GOT3 (cell line): ENCODE measurements around the gene SMG6.

ENCODE experiments used
- DNase-seq: peaks from one replicate; lab custom pipeline; 2025; ENCODE audit warnings: mixed read lengths; lab: John Stamatoyannopoulos, UW

The SMG6 gene

DNA sequence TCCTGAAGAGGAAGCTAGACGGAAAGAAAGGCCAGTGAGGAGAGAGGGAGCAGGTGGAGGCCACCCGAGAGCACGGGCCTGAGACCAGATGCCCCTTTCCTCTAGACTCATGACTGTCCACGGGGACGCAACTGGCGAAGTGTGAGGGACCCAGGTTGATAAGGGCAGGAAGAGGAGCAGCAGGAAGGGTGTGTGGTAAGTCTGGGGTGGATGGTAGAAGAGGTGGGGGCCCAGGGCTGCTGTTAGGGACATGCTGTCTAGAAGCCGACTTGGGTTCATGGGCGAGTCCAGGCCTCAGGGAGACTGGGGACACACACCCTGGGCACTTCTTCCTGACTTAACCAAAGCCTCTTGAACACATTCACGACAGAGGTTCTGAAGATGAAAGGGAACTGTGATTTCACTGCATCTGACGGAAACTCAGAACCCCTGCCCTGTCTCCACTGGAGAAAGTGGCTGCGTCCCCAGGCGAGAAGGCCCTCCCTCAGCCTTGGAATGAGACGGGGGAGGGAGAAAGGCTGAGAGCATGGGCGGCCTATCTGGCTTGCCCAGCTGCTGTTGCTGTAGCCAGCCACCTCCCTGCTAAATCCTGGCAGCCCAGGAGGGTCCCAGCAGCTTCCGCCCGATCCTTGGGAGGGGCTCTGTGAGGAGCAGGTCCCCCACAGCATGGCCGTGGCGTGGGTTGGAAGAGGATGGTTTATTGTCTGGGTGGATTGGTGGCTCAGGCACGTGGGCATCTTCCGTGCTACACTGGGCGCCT, 242.7 kb downstream of the SMG6 start:
- DNase-seq = no peak

DNA sequence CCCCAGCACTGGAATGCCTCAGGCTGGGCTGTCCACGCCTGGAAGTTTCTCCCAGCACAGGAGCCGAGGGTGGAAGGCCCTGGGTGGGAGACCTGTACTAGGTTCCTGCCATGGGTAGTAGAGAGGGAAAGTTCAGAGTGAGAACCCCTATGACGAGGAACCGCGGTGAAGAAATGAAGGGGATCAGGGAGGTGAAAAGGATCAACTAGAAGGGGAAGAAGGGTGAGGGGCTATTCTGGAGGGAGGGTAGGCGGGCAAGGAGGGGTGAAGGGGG, 243.3 kb downstream of the SMG6 start:
- no peak for DNase-seq

GRCh38 chr17:2059547-2060384, 243.8 kb downstream of the SMG6 start:
- DNase-seq = no peak

DNA sequence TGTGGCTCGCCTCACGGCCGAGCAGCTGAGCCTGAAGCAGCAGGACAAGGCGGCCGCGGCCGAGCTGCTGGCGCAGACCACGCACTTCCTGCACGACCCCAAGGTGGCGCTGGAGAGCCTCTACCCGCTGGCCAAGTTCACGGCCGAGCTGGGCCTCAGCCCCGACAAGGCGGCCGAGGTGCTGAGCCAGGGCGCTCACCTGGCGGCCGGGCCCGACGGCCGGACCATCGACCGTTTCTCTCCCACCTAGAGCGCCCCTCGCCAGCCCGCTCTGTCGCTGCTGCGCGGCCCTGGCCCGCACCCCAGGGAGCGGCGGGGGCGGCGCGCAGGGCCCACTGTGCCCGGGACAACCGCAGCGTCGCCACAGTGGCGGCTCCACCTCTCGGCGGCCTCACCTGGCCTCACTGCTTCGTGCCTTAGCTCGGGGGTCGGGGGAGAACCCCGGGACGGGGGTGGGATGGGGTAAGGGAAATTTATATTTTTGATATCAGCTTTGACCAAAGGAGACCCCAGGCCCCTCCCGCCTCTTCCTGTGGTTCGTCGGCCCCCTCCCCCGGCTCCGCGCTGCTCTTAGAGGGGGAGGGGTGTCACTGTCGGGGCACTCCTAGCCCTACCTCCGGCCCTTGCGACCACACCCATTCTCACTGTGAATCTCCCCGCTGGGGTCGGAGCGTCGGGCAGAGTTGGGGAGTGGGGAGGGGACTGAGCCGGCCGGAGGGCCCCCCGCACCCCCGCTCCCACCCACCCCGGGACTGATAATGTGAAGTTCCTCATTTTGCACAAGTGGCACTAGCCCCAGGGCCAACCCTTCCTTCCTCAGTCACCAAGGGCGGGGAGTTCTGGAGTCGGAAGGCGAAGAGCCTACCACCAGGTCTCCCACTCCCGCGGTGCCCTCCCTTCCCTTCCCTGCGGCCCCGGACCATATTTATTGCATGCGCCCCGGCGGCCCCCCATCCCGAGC, 244.7 kb downstream of the SMG6 start:
- DNase-seq = no peak

DNA sequence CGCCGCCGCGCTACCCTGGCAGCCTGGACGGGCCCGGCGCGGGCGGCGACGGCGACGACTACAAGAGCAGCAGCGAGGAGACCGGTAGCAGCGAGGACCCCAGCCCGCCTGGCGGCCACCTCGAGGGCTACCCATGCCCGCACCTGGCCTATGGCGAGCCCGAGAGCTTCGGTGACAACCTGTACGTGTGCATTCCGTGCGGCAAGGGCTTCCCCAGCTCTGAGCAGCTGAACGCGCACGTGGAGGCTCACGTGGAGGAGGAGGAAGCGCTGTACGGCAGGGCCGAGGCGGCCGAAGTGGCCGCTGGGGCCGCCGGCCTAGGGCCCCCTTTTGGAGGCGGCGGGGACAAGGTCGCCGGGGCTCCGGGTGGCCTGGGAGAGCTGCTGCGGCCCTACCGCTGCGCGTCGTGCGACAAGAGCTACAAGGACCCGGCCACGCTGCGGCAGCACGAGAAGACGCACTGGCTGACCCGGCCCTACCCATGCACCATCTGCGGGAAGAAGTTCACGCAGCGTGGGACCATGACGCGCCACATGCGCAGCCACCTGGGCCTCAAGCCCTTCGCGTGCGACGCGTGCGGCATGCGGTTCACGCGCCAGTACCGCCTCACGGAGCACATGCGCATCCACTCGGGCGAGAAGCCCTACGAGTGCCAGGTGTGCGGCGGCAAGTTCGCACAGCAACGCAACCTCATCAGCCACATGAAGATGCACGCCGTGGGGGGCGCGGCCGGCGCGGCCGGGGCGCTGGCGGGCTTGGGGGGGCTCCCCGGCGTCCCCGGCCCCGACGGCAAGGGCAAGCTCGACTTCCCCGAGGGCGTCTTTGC, 245.6 kb downstream of the SMG6 start:
- no peak for DNase-seq

- DNase-seq = no peak
Observed at GRCh38 chr17:2057175-2057759, 246.3 kb downstream of the SMG6 start.

DNA sequence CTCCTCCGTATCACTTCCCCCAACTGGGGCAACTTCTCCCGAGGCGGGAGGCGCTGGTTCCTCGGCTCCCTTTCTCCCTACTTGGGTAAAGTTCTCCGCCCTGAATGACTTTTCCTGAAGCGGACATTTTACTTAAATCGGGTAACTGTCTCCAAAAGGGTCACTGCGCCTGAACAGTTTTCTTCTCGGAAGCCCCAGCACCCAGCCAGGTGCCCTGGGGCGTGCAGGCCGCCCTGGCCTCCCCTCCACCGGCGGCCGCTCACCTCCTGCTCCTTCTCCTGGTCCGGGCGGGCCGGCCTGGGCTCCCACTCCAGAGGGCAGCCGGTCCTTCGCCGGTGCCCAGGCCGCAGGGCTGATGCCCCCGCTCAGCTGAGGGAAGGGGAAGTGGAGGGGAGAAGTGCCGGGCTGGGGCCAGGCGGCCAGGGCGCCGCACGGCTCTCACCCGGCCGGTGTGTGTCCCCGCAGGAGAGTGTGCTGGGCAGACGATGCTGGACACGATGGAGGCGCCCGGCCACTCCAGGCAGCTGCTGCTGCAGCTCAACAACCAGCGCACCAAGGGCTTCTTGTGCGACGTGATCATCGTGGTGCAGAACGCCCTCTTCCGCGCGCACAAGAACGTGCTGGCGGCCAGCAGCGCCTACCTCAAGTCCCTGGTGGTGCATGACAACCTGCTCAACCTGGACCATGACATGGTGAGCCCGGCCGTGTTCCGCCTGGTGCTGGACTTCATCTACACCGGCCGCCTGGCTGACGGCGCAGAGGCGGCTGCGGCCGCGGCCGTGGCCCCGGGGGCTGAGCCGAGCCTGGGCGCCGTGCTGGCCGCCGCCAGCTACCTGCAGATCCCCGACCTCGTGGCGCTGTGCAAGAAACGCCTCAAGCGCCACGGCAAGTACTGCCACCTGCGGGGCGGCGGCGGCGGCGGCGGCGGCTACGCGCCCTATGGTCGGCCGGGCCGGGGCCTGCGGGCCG, 247.1 kb downstream of the SMG6 start:
- DNase-seq = no peak

DNA sequence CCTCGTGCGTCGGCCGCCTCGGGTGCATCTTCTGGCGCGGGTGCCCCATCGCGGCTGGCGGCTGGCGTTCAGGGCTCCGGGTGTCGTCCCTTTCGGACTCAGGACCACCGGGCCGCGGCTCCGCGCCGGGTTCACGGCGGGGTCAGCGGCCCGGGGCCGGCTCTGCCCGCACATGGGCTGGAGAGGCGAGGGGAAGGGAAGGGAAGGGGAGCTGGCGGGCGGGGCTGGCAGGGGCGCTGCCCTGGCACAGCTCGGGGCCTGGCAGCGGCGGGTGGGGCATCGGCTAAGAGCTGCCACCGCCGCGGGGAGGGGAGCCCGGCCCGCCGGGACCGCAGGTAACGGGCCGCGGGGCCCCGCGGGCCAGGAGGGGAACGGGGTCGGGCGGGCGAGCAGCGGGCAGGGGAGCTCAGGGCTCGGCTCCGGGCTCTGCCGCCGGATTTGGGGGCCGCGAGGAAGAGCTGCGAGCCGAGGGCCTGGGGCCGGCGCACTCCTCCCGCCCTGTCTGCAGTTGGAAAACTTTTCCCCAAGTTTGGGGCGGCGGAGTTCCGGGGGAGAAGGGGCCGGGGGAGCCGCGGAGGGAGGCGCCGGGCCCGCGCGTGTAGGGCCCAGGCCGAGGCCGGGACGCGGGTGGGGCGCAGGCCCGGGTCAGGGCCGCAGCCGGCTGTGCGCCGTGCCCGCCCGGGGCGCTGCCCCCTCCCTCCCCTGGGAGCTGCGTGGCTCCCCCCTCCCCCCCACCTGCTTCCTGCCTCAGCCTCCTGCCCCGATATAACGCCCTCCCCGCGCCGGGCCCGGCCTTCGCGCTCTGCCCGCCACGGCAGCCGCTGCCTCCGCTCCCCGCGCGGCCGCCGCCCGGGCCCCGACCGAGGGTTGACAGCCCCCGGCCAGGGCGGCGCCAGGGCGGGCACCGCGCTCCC, 248.0 kb downstream of the SMG6 start:
- DNase-seq = no peak

- DNase-seq = peak; percentile 40
Observed at GRCh38 chr17:2054512-2055291, 248.9 kb downstream of the SMG6 start, which contains the start of gene HIC1. Gene HIC1 (plus strand): TSS chr17:2055103. CDS start chr17:2056691, 1,588 bp downstream.

DNA sequence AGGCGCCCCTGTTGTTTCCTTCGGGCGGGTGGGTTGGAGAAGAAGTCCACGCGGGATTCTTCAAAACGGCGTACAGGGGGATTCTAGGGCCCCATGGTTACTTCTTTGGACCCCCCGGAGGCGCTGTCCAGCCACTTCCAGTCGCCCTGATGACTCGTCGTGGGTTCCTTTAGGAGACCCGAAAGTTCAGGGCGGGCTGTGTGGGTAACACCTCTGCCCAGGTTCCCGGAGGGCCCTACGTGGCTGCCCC, 249.4 kb downstream of the SMG6 start:
- DNase-seq = no peak

DNA sequence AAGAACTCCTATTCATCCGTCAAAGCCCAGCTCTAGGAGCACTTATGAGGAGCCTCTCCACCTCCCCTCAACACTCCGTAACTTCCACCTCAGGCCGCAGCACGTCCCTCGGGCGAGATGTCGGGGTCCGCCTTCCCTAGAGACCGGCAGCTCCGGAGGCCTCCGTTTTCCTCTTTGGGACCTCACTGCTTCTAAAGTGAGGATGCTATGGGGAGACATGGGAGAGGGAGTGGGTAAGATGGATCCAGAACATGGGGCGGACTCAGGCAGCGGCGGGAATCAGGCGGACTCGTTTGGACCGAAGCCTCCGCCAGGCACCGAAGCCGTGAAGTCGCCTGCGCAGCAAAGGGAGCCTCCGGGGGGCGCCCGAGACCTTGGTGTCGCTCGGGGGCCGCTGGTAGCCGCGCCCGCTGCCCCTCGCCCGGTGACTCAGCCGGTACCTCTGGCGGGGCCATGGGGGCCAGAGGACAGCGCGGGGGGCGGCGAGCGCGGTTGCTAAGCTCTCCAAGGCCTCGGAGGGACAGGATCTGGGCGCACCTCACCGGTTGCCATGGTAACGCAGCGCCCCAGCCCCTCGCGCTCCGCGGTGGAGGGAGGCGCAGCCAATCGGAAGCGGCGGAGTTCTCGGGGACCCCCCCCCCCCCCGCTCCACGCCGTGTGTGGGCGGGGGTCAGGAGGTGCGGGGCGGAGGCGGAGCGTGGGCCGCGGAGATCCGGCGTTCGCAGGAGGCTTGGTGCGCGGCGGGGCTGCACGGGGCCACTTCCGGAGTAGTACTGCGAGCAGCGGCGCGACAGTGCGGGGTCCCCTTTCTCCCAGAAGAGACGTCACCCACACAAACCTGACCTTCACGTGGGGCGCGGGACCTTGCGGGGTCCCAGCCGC, 250.0 kb downstream of the SMG6 start:
- no peak for DNase-seq

DNA sequence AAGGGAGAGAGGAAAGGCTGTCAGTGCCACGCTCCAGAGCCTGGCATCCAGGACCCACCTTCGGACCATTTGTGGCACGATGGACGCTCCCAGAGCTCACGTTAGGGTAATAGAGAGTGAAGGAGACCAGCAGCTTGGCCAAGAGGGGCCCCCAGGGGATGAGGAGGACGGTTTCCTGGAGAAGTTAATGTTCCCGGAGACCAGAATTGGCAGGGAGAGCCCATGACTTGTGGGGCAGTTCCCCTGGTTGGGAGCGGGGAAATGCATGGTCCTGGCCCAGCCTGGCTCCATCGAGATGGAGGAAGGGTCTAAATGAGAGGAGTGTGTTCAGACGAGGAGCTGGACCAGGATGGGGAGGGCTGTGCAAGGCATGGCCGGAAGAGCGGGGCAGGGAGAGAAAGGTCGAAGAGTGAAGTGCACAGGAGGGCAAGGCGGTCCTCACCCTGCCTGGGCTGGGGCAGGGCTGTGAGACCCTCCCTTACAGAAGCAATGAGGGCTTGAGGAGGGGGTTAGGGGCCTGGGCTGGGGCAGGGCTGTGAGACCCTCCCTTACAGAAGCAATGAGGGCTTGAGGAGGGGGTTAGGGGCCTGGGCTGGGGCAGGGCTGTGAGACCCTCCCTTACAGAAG, 251.5 kb downstream of the SMG6 start:
- no peak for DNase-seq

GRCh38 chr17:2051061-2051932, 252.3 kb downstream of the SMG6 start:
- DNase-seq = no peak

DNA sequence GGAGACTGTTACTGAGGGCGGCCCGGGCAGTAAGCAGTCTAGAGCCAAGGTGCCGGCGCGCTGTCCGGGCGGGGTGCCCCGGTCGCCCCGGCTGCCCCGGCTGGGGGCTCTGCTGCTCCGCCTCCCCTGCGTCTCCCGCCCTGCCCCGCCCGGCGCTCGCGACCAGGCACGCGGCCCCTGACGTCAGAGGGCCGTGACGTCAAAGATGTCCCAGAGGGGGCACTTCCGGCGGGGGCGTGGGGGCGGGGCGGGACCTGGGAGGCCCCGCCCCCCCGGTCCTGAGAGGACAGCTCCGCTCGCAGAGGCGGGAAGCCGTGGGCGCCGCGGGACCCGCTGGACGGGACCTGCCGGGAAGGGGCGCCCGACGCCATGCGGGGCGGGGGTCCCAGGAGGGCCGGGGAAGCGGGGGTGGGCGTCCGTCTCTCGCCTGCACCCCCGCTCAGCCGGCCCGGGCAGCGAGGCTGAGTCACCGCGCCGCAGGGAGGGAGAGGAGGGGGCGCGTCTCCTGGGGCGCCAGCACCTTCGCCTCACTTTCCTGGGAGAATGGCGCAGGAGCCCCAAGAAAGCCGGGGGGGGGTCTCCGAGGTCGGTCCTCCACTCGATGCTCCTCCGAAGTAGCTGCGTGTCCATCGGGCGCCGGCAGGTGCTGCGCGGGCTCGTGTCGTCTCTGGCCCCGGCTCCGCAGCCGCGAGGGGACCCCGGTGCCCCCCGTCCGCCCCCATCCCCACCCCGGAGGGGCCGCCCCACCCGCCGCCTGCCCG, 253.1 kb downstream of the SMG6 start:
- no peak for DNase-seq
